HEK293 (cell line): ENCODE measurements around the gene PAFAH1B2.
A peak's percentile ranks its signal among the peaks of the same experiment; 100 is the strongest.

Experiments
- CTCF ChIA-PET: fragments of 350-600 bp; formaldehyde crosslinking; extraction: SDS; loops from one replicate; lab custom pipeline; 2021; ENCODE audit warnings: antibody characterized with exemption; lab: Yijun Ruan, JAX
- POLR2A ChIA-PET: fragments of 300-600 bp; formaldehyde crosslinking; extraction: SDS; loops from one replicate; lab custom pipeline; 2020; ENCODE audit warnings: antibody characterized with exemption, inconsistent platforms; lab: Yijun Ruan, JAX
- H3K27ac ChIP-seq: fragments of 200-500 bp; sonication (Bioruptor generic); 2 replicates; pipeline ENCODE4 v1.5.1; 2014; ENCODE audit warnings: low read depth, low read length, control low read depth, inconsistent platforms; ENCODE audit errors: extremely low read depth
- H3K36me3 ChIP-seq, 2 experiments: fragments of 200-500 bp in 1 of 2; sonication (Bioruptor generic) in 1 of 2; 1 replicate in 1 of 2; 2 replicates in 1 of 2; pipeline ENCODE4 v1.5.1; 2014 to 2017; ENCODE audit warnings: inconsistent platforms in 2 of 2, low read length in 2 of 2; ENCODE audit not compliant: control insufficient read depth in 2 of 2, insufficient read depth in 1 of 2
- H3K4me1 ChIP-seq: fragments of 200-500 bp; sonication (Bioruptor generic); 2 replicates; pipeline ENCODE4 v1.5.1; 2014; ENCODE audit warnings: mild to moderate bottlenecking, low read length, inconsistent platforms; ENCODE audit not compliant: control insufficient read depth, insufficient read depth
- H3K4me3 ChIP-seq: 2 replicates; pipeline ENCODE4 v1.5.1; 2011; ENCODE audit warnings: low read depth, mild to moderate bottlenecking, control low read depth, low read length, moderate library complexity
- H3K9me3 ChIP-seq: fragments of 200-500 bp; sonication (Bioruptor generic); 2 replicates; pipeline ENCODE4 v1.5.1; 2014; ENCODE audit warnings: low read depth, low read length, inconsistent platforms; ENCODE audit not compliant: control insufficient read depth, insufficient read depth
- BCL6B ChIP-seq: fragments of 450-650 bp; formaldehyde crosslinking; IDR thresholded peaks from 2 replicates; pipeline ENCODE4 v1.5.1; 2017; ENCODE audit warnings: missing biosample characterization, missing genetic modification characterization
- EGR2 ChIP-seq: fragments of 450-650 bp; formaldehyde crosslinking; IDR thresholded peaks from 2 replicates; pipeline ENCODE4 v1.5.1; 2016; ENCODE audit warnings: low read depth, missing biosample characterization, missing genetic modification characterization
- GLIS1 ChIP-seq: fragments of 450-650 bp; formaldehyde crosslinking; IDR thresholded peaks from 2 replicates; pipeline ENCODE4 v1.5.1; 2016; ENCODE audit warnings: missing biosample characterization, missing genetic modification characterization
- PATZ1 ChIP-seq: fragments of 450-650 bp; formaldehyde crosslinking; IDR thresholded peaks from 2 replicates; pipeline ENCODE4 v1.5.1; 2016; ENCODE audit warnings: missing biosample characterization, missing genetic modification characterization
- PRDM1 ChIP-seq: fragments of 450-650 bp; formaldehyde crosslinking; IDR thresholded peaks from 2 replicates; pipeline ENCODE4; 2016; ENCODE audit warnings: missing biosample characterization, missing genetic modification characterization
- SETDB1 ChIP-seq: IDR thresholded peaks from one replicate; pipeline ENCODE4 v1.6.1; 2017; ENCODE audit warnings: mild to moderate bottlenecking, low read length, moderate library complexity, mixed read lengths; ENCODE audit not compliant: insufficient read length
- ZFHX2 ChIP-seq: fragments of 450-650 bp; formaldehyde crosslinking; conservative IDR thresholded peaks from 2 replicates; pipeline ENCODE4 v1.5.1; 2016; ENCODE audit warnings: missing biosample characterization, missing genetic modification characterization
- ZNF121 ChIP-seq: fragments of 450-650 bp; formaldehyde crosslinking; IDR thresholded peaks from 2 replicates; pipeline ENCODE4 v1.5.1; 2016; ENCODE audit warnings: missing biosample characterization, missing genetic modification characterization
- ZNF2 ChIP-seq: fragments of 450-650 bp; formaldehyde crosslinking; IDR thresholded peaks from 2 replicates; pipeline ENCODE4 v1.5.1; 2016; ENCODE audit warnings: missing biosample characterization, missing genetic modification characterization
- ZNF335 ChIP-seq: fragments of 450-650 bp; formaldehyde crosslinking; conservative IDR thresholded peaks from 2 replicates; pipeline ENCODE4 v1.5.1; 2016; ENCODE audit warnings: missing biosample characterization, missing genetic modification characterization
- ZNF391 ChIP-seq: fragments of 450-650 bp; formaldehyde crosslinking; IDR thresholded peaks from 2 replicates; pipeline ENCODE4 v1.5.1; 2016; ENCODE audit warnings: low read depth, missing biosample characterization, missing genetic modification characterization, borderline replicate concordance
- ZNF449 ChIP-seq: fragments of 450-650 bp; formaldehyde crosslinking; IDR thresholded peaks from 2 replicates; pipeline ENCODE4 v1.5.1; 2017; ENCODE audit warnings: missing biosample characterization, mild to moderate bottlenecking, missing genetic modification characterization, moderate library complexity
- ZNF473 ChIP-seq: fragments of 450-650 bp; formaldehyde crosslinking; IDR thresholded peaks from 2 replicates; pipeline ENCODE4 v1.5.1; 2017; ENCODE audit warnings: missing biosample characterization, missing genetic modification characterization
- ZNF585B ChIP-seq: fragments of 450-650 bp; formaldehyde crosslinking; IDR thresholded peaks from 2 replicates; pipeline ENCODE4 v1.5.1; 2016; ENCODE audit warnings: missing biosample characterization, missing genetic modification characterization
- ZNF658 ChIP-seq: fragments of 450-650 bp; formaldehyde crosslinking; IDR thresholded peaks from 2 replicates; pipeline ENCODE4; 2016; ENCODE audit warnings: missing biosample characterization, missing genetic modification characterization
- ZNF747 ChIP-seq: fragments of 450-650 bp; formaldehyde crosslinking; IDR thresholded peaks from 2 replicates; pipeline ENCODE4 v1.5.1; 2016; ENCODE audit warnings: missing biosample characterization, missing genetic modification characterization
- ZSCAN16 ChIP-seq: fragments of 450-650 bp; formaldehyde crosslinking; IDR thresholded peaks from 2 replicates; pipeline ENCODE4 v1.5.1; 2016; ENCODE audit warnings: missing biosample characterization, missing genetic modification characterization

The PAFAH1B2 gene

GRCh38 chr11:117171404-117172061 lies 27.4 kb downstream of the PAFAH1B2 start:
- ChIA-PET POLR2A (interaction anchor here (1.1 kb wide), 1 partner anchor 27 kb away, joined by 3 read pairs; the partner anchor contains the start of gene PAFAH1B2), CTCF (interaction anchor here (1.1 to 3.2 kb wide), 4 partner anchors 10 to 775 kb away, joined by 3 to 15 read pairs (median 4); partner anchors contain the start of gene TAGLN)
- TF ChIP-seq EGR2 (tag by site-specific recombination) (peak; percentile 30; the same call in 1 of the 2 replicates), ZFHX2 (tag by site-specific recombination) (peak; percentile 64), SETDB1 (peak; percentile 15), GLIS1 (tag by site-specific recombination) (peak; percentile 86), BCL6B (tag by site-specific recombination) (no peak), ZNF121 (tag by site-specific recombination) (0 out of 2 replicates have a peak, but pooled peaks have one; percentile 40), ZNF2 (no peak), ZNF747 (tag by site-specific recombination) (no peak), ZNF658 (tag by site-specific recombination) (no peak), ZNF585B (tag by site-specific recombination) (no peak)
- Histone ChIP-seq H3K4me3 (no peak overlapping the region), H3K27ac (no peak overlapping the region), H3K9me3 (no peaks in the 10 kb centered on the region), H3K4me1 (no peaks in the 10 kb centered on the region), H3K36me3 (peaks cover 15 to 48% of the 10 kb centered on the region in 2 experiments)

- no peaks in the 10 kb centered on the region for H3K9me3 ChIP-seq
- H3K27ac ChIP-seq, result no peak overlapping the region
- H3K4me1 ChIP-seq, result no peaks in the 10 kb centered on the region
- H3K36me3 ChIP-seq, result peaks cover 15 to 34% of the 10 kb centered on the region in 2 experiments
- POLR2A ChIA-PET, result interaction anchor here (0.7 kb wide), 1 partner anchor 23 kb away, joined by 3 read pairs; no protein-coding TSS in a partner anchor
- no peak overlapping the region for H3K4me3 ChIP-seq
- TF ChIP-seq PRDM1 (tag by site-specific recombination) (peak; percentile 76), ZNF473 (no peak)
- CTCF ChIA-PET, result interaction anchor here (1.1 to 3.2 kb wide), 6 partner anchors 8 to 774 kb away, joined by 3 to 15 read pairs (median 4); partner anchors contain the start of genes PCSK7 and TAGLN
Measured at GRCh38 chr11:117172724-117173421, 28.8 kb downstream of the PAFAH1B2 start.

- POLR2A ChIA-PET, result no interaction called here
- no peaks in the 10 kb centered on the region for H3K9me3 ChIP-seq
- TF ChIP-seq ZNF335 (no peak), PATZ1 (tag by site-specific recombination) (no peak), ZNF391 (tag by site-specific recombination) (no peak), ZNF449 (tag by site-specific recombination) (no peak), ZSCAN16 (tag by site-specific recombination) (no peak)
- no peak overlapping the region for H3K27ac ChIP-seq
- H3K4me1 ChIP-seq, result no peaks in the 10 kb centered on the region
- H3K36me3 ChIP-seq, result peaks cover 0 to 18% of the 10 kb centered on the region in 2 experiments; a peak in 1 of 3 replicates
- no peak overlapping the region for H3K4me3 ChIP-seq
- CTCF ChIA-PET, result interaction anchor here (2.6 kb wide), 1 partner anchor 30 kb away, joined by 12 read pairs; no protein-coding TSS in a partner anchor
Measured at GRCh38 chr11:117175104-117175503, 31.0 kb downstream of the PAFAH1B2 start.
